GM18507 (cell line): ENCODE measurements around the gene ALPK1.
"Not testable (repeated sequence)": the region's sequence is repeated elsewhere in the genome, so short reads cannot be mapped to it uniquely, and the experiment has no call there.

Source experiments
- DNase-seq: peaks from one replicate; pipeline ENCODE4 v3.0.0; 2011; ENCODE audit warnings: low read depth; ENCODE audit not compliant: insufficient read length; ENCODE audit errors: extremely low spot score
- FAIRE-seq: peaks from 2 replicates; lab custom pipeline; 2011; peaks lifted over from hg19 to GRCh38; lab: Jason Lieb, UNC

Gene ALPK1

DNA sequence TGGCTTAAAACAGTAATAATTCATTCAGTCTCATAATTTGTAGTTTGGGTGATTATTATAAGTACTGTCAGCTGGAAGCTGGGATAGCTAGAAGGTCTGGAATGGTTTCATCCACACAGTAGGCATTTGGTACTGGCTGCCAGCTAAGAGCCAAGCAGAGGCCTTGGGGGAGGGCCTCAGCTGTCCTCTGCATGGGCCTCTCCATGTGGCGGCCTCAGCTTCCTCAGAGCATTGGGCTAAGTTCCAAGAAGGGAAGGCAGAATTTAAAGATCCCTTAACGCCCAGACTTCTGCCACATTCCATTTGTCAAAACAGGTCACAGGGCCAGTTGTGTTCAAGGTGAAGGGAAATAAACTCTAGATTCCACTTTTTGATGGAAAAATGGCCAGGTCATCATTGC, 125.5 kb downstream of the ALPK1 start:
- no peak for DNase-seq
- FAIRE-seq: no peak

DNA sequence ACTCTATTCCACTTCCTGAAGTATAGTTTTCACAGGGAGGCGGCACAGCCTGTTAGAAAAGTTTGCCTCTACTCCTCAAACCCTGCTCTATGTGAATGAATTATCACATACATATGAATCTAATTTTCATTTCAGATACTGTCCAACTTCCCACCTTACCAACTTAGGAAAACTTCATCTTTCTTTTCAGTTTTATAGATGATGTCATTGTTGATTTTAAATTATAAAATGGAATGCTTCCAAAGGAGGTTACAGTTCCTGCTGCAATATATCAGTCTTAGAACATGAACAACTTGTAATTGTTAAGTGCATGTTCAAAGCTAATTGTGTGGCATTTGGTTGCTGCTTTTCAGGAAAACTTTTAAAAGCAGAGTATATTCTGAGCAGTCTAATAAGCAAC, 126.4 kb downstream of the ALPK1 start:
- FAIRE-seq: no peak
- no peak for DNase-seq

DNA sequence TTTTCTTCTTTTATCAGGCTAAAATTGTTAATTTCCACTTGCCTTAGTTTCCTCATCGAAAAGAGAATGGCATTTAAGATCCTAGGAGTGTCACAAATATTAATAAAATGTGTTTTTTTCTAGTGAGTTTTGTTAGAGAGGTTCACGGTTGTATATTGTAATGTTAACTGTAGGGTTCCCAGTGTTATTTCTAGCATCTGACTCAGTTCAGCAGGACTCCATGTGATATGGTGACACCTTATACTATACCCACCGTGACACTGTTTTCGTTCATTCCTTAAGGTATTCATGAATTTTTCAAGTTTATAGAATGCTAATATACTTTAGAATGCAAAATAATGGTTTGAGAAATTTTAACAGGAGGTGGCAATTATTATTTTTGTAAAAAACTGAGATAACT, 128.7 kb downstream of the ALPK1 start:
- DNase-seq (no peak), FAIRE-seq (no peak)

DNA sequence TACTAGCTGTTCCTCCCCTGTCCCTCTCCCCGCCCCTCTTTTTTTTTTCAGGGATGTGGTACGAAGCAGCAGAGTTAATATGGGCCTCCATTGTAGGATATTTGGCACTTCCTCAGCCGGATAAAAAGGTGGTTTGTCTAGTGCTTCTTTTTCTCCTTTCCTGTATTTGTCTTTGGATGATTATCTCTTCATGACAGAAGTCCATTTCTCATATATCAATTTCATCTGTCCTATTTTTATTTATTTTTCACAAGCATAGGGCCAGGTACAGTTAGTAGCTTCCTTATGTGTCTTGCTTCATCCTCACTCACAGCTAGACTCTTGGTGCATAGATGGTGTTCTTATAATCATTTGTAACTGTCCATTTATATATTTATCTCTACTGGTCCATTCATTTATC, 129.2 kb downstream of the ALPK1 start:
- DNase-seq (no peak), FAIRE-seq (no peak)

DNA sequence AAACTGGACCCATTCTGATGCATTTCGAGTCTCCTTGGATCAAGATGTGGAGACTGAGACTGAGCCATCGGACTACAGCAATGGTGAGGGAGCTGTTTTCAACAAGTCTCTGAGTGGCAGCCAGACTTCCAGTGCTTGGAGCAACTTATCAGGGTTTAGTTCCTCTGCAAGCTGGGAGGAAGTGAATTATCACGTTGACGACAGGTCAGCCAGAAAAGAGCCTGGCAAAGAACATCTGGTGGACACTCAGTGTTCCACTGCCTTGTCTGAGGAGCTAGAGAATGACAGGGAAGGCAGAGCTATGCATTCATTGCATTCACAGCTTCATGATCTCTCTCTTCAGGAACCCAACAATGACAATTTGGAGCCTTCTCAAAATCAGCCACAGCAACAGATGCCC, 134.0 kb downstream of the ALPK1 start:
- DNase-seq: no peak
- no peak for FAIRE-seq

DNA sequence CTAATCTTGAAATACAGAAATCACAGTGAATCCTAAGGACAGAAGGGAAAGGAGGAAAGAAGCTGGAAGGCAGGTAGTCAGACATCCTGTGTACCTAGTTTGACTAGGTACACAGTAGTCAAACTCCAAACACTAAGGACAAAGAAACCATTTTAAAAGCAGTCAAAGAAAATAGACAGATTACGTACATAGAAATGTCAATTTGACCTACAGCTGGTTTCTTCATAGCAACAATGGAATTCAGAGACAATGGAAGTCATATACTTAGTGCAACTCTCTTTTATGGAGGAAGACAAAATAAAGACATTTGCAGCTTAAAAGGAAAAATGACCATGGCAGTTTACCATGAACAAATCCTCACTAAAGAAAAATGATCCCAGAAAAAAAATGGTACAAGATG, 139.8 kb downstream of the ALPK1 start:
- DNase-seq (no peak), FAIRE-seq (no peak)

DNA sequence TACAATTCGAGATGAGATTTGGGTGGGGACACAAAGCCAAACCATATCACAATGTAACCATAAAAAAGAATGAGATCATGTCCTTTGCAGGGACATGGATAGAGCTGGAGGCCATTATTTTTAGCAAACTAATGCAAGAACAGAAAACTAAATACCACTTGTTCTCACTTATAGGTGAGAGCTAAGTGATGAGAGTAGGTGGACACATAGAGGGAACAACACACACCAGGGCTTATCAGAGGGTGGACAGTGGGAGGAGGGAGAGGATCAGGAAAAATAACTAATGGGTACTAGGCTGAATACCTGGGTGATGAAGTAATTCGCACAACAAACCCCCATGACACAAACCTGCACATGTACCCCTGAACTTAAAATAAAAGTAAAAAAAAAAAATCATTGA, 145.1 kb downstream of the ALPK1 start:
- not testable (repeated sequence) for DNase-seq, FAIRE-seq

DNA sequence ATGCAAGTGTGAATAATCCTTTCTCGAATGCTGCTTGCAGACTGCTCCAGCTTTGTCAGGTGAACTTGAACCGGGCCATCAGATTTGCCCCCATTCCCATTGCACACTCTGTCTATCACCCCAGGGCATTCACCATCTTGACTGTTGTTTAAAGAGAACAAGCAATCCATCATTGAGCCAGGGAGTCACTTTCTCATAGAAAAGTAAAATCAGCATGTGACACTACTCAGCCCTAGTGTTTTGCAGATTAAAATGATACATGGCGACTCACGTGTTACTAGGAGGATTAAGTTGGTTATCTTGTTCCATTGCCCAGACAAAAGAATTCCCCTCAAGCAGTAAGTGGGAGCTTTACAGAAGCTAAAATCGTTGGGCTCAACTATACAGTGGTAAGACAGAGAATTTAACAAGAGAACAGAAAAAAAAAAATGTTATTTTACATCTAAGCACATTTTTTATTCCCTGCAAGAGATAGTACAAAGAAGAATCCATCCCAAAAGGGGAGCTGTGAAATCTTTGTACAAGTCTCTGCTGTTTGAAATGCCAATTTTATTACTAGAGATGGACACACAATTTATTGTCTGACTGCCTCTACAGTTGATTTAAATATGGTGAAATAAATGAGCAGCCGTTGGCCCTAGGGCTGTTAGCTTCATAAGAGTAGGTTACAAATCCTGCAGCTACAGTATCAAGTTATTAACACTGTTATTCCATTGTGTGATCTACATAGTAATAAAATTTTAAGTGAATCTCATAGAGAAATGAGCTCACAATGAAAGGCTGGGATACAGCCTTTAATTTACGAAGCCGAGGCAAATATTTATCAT, 151.3 kb downstream of the ALPK1 start:
- FAIRE-seq: no peak
- DNase-seq: no peak

DNA sequence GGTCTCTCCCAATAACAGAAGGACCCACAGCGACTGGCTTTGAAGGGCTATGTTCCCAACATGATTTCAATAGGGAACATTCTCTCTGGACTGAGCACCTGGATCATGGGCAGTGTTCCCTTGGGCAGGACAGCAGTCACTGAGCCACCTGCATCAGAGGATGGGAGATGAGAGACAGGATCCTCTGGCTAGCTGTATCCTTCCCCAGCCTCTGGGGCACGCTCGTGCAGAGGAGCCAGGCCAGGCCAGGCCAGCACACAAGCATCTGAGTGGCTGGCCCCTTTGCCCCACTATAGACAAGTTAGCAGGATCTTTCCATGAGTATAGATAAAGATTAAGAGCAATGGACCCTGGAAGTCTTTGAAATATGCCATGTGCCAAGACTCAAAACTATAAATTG, 152.5 kb downstream of the ALPK1 start:
- DNase-seq (no peak), FAIRE-seq (no peak)

DNA sequence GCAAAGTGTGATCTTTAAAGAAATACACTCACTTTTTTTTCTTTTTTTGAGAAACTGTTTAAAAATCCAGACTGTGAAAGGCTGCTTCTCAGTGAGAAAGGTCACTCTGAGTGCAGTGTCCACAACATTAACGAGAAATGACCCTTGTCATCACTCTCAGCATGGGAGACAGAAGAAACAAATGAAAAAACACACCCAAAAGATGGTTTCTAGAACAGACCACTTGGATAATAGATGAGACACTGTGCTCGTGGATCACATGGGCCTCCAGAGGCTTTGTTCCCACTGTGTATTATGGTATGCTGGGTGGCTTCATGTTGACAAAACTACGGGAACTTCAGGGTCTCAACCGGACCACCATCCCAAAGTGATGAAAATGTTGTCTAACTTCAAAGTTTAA, 153.9 kb downstream of the ALPK1 start:
- no peak for DNase-seq
- FAIRE-seq: no peak

DNA sequence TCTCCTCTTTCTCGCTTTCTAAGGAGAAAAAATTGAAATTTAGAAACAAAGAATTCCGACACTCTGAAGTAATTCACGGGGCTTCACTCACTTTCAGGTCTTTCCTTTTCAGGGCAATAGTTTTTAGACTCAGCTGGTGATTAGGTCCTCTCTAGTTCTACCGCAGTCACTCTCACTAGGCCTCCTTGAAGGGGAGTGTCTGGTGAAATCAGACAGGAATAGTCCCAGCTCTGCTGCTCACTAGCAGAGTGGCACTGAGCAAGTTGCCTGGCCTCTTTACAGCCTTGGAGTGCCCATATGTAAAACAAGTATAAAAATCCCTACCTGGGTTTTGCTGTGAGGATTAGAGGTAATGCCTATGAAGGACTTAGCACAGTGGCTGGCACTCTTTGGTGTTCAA, 154.7 kb downstream of the ALPK1 start:
- DNase-seq: no peak
- FAIRE-seq: no peak

DNA sequence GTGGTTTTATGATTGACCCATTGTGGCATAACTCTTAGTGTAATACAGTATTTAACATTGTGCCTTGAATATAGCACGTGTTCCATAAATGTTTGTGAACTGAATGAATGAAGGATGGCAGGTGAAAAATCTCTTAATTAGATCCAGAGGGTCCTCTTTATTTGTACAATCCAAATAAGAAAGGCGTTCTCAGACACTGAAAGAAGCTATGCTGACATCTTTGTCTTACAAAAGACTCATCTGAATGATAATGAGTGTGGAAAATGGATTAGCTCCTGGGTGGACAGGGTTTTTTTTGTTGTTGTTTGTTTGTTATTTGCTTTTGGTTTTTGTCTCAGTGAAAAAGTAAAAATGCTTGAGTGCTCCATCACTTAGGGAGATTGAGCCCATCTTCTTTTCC, 156.2 kb downstream of the ALPK1 start:
- FAIRE-seq (no peak), DNase-seq (no peak)

DNA sequence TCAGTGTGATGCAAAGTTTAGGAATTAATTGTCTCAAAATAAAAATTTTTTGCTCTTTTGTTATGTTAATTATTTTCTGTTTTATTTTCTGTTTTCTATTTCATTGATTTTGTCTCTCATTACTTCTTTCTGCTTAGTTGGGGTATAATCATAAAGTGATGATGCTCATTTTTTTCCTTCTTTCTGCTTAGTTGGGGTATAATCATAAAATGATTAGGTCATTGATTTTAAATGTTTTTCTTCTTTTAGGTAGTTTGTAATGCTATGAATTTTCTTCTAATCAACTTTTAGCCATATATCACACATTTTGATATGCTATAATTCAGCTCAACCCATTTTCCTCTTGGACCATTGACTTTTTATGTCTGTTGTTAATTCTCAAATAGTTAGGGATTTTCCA, 175.1 kb downstream of the ALPK1 start:
- no peak for DNase-seq

DNA sequence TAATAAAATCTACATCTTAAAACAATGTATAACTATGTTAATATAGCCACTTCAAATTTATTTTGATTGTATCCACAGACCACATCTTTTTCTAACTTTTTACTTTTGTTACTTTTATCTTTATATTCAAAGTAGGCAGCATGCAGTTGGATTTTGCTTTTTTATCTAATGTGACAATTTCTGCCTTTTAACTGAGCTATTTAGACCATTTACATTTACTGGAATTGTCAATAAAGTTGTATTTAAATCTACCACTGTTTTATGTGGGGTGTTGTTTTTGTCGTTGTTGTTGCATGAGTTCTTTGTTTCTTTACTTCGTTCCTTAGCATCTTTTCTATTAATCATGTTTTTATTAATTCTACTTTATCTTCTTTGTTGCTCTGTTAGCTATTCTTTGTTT, 176.8 kb downstream of the ALPK1 start:
- DNase-seq (no peak), FAIRE-seq (no peak)

More for the DNA sequence above, 175.1 kb downstream of the ALPK1 start:
- no peak for FAIRE-seq

DNA sequence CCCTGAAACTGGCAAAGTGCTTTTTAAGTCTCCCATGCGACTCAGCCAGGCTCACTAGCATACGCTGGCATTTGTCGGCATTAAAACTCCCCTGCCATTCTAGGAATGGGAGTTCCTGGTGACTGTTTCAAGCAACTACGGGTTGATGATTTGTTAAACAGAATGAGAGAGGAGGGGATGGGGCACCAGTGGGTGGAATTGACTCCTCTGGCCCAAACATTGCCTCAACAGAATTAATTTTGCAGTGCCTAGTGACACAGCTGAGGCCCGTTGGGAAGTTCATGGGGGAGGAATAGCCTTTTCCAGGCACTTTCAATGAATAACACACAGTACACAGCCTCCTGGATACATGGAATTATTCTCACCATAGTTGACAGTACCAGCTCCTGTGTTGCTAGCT, 188.8 kb downstream of the ALPK1 start:
- FAIRE-seq (no peak), DNase-seq (no peak)

DNA sequence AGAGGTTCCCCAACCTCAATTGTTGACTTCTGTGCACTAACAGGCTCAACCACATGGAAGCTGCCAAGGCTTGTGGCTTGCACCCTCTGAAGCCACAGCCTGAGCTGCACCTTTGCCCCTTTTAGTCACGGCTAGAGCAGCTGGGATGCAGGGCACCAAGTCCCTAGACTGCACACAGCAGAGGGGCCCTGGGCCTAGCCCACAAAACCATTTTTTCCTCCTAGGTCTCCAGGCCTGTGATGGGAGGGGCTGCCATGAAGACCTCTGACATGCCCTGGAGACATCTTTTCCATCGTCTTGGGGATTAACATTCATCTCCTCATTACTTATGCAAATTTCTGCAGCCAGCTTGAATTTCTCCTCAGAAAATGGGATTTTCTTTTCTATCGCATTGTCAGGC, 193.6 kb downstream of the ALPK1 start:
- FAIRE-seq, DNase-seq: not testable (repeated sequence)
